WTC11 (cell line): Measurements from ENCODE around the gene TNNC2. TPM values are rescaled to one million over a fixed set of nuclear protein-coding genes. Genes with fewer than 3 reads are reported as not detected.

Experiments used
- ATAC-seq: fragments of 200-7000 bp; cut with Tn5 transposase; 2 replicates; pipeline ENCODE4 v1.10.0; 2021; ENCODE audit warnings: mild to moderate bottlenecking, moderate library complexity
- CTCF ChIA-PET: fragments of 300-600 bp; sonication (Branson Sonifier 250); formaldehyde crosslinking; loops from one replicate; lab custom pipeline; 2021; ENCODE audit warnings: antibody characterized with exemption; lab: Charles Lee
- POLR2A ChIA-PET: fragments of 350-600 bp; sonication (Branson Sonifier 250); formaldehyde crosslinking; loops from one replicate; lab custom pipeline; 2021; ENCODE audit warnings: antibody characterized with exemption; lab: Charles Lee
- DNase-seq: peaks from one replicate; pipeline ENCODE4 v3.0.0; 2021; ENCODE audit warnings: low spot score
- H3K27ac Mint-ChIP-seq: 2 replicates; pipeline ENCODE4 v1.8.0; 2021; ENCODE audit warnings: mixed read lengths
- H3K27me3 Mint-ChIP-seq: 2 replicates; pipeline ENCODE4 v1.8.0; 2021; ENCODE audit warnings: low read depth, mild to moderate bottlenecking, moderate library complexity, mixed read lengths
- H3K36me3 Mint-ChIP-seq: 2 replicates; pipeline ENCODE4 v1.8.0; 2021; ENCODE audit warnings: mixed read lengths
- H3K4me1 Mint-ChIP-seq: 2 replicates; pipeline ENCODE4 v1.8.0; 2022; ENCODE audit warnings: mixed read lengths
- H3K4me3 Mint-ChIP-seq: 2 replicates; pipeline ENCODE4 v1.8.0; 2021; ENCODE audit warnings: mild to moderate bottlenecking, moderate library complexity, mixed read lengths
- H3K9me3 Mint-ChIP-seq: 2 replicates; pipeline ENCODE4 v1.8.0; 2021; ENCODE audit warnings: mixed read lengths
- CTCF ChIP-seq: fragments of 200-600 bp; IDR thresholded peaks from 2 replicates; pipeline ENCODE4 v1.8.0; 2022; ENCODE audit warnings: antibody characterized with exemption
- GRHL2 ChIP-seq: fragments of 250-450 bp; sonication (Bioruptor Pico); IDR thresholded peaks from 2 replicates; pipeline ENCODE4 v1.8.0; 2022; ENCODE audit warnings: mild to moderate bottlenecking, moderate library complexity; ENCODE audit not compliant: insufficient replicate concordance, severe bottlenecking
- JAZF1 ChIP-seq: fragments of 250-450 bp; sonication (Bioruptor Pico); IDR thresholded peaks from 2 replicates; pipeline ENCODE4 v1.9.0; 2021; ENCODE audit warnings: moderate library complexity, mild to moderate bottlenecking, inconsistent platforms
- OVOL2 ChIP-seq: fragments of 250-450 bp; sonication (Bioruptor Pico); IDR thresholded peaks from 2 replicates; pipeline ENCODE4 v1.9.0; 2021; ENCODE audit warnings: mild to moderate bottlenecking, borderline replicate concordance
- STAT6 ChIP-seq: sonication (generic); formaldehyde crosslinking; conservative IDR thresholded peaks from 2 replicates; pipeline ENCODE4 v1.8.1; 2023; ENCODE audit warnings: mild to moderate bottlenecking, low read depth, missing genetic modification reagents, moderate library complexity
- TEAD4 ChIP-seq: sonication (generic); formaldehyde crosslinking; IDR thresholded peaks from 2 replicates; pipeline ENCODE4 v1.8.0; 2022; ENCODE audit warnings: mild to moderate bottlenecking, missing genetic modification reagents
- ZNF232 ChIP-seq: sonication (generic); formaldehyde crosslinking; IDR thresholded peaks from 2 replicates; pipeline ENCODE4 v1.8.0; 2022; ENCODE audit warnings: mild to moderate bottlenecking, missing genetic modification reagents
- ZNF263 ChIP-seq: sonication (generic); formaldehyde crosslinking; IDR thresholded peaks from 2 replicates; pipeline ENCODE4 v1.8.1; 2022; ENCODE audit warnings: low read depth, mild to moderate bottlenecking, moderate library complexity, missing genetic modification reagents
- ZNF396 ChIP-seq: fragments of 250-450 bp; sonication (Bioruptor Pico); IDR thresholded peaks from 2 replicates; pipeline ENCODE4 v1.8.0; 2021; ENCODE audit warnings: mild to moderate bottlenecking, moderate library complexity, borderline replicate concordance
- total RNA-seq: library from RNA; stranded (reverse); gene quantifications from 3 replicates; pipeline ENCODE4 v1.2.3, GENCODE V29; 2021
- TF ChIP-seq, protein P1 (sequence below): fragments of 250-450 bp; sonication (Bioruptor Pico); IDR thresholded peaks from 2 replicates; pipeline ENCODE4 v1.9.0; 2021; ENCODE audit warnings: mild to moderate bottlenecking, borderline replicate concordance
- TF ChIP-seq, protein P2 (sequence below): sonication (generic); formaldehyde crosslinking; IDR thresholded peaks from 2 replicates; pipeline ENCODE4 v1.8.1; 2022; ENCODE audit warnings: missing genetic modification reagents, borderline replicate concordance
- TF ChIP-seq, protein P3 (sequence below): sonication (generic); formaldehyde crosslinking; IDR thresholded peaks from 2 replicates; pipeline ENCODE4 v1.8.0; 2023; ENCODE audit warnings: mild to moderate bottlenecking, missing genetic modification reagents

Gene TNNC2
- total RNA-seq, 1 experiment from 2014 or later = 3.0 TPM

DNA sequence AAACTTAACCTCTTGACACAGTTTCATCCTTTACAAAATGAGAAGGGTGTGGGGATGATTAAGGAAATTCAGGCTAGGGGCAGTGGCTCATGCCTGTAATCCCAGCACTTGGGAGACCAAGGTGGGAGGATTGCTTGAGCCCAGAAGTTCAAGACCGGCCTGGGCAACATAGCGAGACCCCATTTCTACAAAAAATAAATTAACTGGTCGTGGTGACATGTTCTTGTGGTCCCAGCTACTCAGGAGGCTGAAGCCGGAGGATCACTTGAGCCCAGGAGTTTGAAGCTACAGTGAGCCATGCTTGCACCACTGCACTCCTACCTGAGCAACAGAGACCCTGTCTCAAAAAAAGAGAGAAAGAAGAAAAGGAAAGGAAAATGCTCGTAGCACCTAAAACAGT is 39.3 kb upstream of the TNNC2 start:
- H3K27ac Mint-ChIP-seq = no peak overlapping the region
- ATAC-seq (no peak), DNase-seq (no peak)
- CTCF ChIA-PET = no interaction called here
- TF ChIP-seq, protein P1, sequence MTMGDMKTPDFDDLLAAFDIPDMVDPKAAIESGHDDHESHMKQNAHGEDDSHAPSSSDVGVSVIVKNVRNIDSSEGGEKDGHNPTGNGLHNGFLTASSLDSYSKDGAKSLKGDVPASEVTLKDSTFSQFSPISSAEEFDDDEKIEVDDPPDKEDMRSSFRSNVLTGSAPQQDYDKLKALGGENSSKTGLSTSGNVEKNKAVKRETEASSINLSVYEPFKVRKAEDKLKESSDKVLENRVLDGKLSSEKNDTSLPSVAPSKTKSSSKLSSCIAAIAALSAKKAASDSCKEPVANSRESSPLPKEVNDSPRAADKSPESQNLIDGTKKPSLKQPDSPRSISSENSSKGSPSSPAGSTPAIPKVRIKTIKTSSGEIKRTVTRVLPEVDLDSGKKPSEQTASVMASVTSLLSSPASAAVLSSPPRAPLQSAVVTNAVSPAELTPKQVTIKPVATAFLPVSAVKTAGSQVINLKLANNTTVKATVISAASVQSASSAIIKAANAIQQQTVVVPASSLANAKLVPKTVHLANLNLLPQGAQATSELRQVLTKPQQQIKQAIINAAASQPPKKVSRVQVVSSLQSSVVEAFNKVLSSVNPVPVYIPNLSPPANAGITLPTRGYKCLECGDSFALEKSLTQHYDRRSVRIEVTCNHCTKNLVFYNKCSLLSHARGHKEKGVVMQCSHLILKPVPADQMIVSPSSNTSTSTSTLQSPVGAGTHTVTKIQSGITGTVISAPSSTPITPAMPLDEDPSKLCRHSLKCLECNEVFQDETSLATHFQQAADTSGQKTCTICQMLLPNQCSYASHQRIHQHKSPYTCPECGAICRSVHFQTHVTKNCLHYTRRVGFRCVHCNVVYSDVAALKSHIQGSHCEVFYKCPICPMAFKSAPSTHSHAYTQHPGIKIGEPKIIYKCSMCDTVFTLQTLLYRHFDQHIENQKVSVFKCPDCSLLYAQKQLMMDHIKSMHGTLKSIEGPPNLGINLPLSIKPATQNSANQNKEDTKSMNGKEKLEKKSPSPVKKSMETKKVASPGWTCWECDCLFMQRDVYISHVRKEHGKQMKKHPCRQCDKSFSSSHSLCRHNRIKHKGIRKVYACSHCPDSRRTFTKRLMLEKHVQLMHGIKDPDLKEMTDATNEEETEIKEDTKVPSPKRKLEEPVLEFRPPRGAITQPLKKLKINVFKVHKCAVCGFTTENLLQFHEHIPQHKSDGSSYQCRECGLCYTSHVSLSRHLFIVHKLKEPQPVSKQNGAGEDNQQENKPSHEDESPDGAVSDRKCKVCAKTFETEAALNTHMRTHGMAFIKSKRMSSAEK (CRISPR knock-in tag) = no peak
- TF ChIP-seq ZNF263 (CRISPR knock-in tag) = no peak
- no peak for TF ChIP-seq TEAD4
- TF ChIP-seq CTCF = no peak
- TF ChIP-seq ZNF396 = no peak
- TF ChIP-seq JAZF1 (CRISPR knock-in tag) = no peak
- TF ChIP-seq OVOL2 = no peak
- TF ChIP-seq GRHL2 = no peak
- TF ChIP-seq, protein P2, sequence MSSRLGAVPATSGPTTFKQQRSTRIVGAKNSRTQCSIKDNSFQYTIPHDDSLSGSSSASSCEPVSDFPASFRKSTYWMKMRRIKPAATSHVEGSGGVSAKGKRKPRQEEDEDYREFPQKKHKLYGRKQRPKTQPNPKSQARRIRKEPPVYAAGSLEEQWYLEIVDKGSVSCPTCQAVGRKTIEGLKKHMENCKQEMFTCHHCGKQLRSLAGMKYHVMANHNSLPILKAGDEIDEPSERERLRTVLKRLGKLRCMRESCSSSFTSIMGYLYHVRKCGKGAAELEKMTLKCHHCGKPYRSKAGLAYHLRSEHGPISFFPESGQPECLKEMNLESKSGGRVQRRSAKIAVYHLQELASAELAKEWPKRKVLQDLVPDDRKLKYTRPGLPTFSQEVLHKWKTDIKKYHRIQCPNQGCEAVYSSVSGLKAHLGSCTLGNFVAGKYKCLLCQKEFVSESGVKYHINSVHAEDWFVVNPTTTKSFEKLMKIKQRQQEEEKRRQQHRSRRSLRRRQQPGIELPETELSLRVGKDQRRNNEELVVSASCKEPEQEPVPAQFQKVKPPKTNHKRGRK (CRISPR knock-in tag) = no peak
- TF ChIP-seq, protein P3, sequence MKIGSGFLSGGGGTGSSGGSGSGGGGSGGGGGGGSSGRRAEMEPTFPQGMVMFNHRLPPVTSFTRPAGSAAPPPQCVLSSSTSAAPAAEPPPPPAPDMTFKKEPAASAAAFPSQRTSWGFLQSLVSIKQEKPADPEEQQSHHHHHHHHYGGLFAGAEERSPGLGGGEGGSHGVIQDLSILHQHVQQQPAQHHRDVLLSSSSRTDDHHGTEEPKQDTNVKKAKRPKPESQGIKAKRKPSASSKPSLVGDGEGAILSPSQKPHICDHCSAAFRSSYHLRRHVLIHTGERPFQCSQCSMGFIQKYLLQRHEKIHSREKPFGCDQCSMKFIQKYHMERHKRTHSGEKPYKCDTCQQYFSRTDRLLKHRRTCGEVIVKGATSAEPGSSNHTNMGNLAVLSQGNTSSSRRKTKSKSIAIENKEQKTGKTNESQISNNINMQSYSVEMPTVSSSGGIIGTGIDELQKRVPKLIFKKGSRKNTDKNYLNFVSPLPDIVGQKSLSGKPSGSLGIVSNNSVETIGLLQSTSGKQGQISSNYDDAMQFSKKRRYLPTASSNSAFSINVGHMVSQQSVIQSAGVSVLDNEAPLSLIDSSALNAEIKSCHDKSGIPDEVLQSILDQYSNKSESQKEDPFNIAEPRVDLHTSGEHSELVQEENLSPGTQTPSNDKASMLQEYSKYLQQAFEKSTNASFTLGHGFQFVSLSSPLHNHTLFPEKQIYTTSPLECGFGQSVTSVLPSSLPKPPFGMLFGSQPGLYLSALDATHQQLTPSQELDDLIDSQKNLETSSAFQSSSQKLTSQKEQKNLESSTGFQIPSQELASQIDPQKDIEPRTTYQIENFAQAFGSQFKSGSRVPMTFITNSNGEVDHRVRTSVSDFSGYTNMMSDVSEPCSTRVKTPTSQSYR (CRISPR knock-in tag) = no peak
- no peak for TF ChIP-seq ZNF232 (CRISPR knock-in tag)
- TF ChIP-seq STAT6 = no peak
- no peak overlapping the region for H3K4me3 Mint-ChIP-seq
- H3K36me3 Mint-ChIP-seq = no peaks in the 10 kb centered on the region
- no peaks in the 10 kb centered on the region for H3K4me1 Mint-ChIP-seq
- POLR2A ChIA-PET = interaction anchor here (0.7 kb wide), 1 partner anchor 54 kb away, joined by 3 read pairs; no protein-coding TSS in a partner anchor
- no peaks in the 10 kb centered on the region for H3K27me3 Mint-ChIP-seq
- no peaks in the 10 kb centered on the region for H3K9me3 Mint-ChIP-seq
